Measurements from ENCODE around the gene CLDN11.

Gene CLDN11

DNA sequence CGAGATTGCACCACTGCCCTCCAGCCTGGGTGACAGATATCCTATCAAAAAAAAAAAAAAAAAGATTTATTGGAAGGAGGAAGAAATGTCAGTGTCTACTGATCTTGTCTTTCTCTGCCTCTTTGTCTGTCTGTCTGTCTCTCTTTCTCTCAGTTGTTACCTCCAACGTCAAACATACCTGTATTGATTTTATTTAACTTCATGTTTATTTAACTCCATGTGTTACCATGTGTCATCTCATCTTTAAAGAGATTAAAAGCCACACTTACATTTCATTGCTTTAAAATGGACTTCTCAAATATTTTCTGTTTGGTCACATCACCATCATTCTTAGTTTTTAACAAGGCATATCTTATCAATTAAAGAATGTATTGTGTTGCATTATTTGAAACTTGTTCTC lies 9.4 kb downstream of the CLDN11 start:
- no peak for DNase-seq

DNA sequence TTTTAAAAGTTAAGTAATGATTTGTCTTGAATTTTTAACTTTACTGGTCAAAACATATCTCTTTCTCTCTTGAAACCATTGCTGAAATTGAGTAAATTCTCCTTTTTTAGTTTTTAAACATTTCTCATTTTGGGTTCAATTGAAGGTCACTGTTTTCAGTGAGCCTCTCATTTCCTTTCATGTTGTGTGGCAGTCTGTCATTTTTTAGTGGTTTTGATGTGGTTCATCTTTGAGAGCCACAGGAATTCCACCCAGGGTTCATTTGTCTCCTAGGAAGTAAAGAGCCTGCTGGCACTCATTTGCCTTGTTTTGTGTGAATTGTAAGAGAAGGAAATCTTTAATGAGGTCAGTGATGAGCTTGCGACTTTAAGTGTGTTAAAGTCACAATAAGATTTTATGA lies 10.4 kb downstream of the CLDN11 start:
- no peak for DNase-seq

DNA sequence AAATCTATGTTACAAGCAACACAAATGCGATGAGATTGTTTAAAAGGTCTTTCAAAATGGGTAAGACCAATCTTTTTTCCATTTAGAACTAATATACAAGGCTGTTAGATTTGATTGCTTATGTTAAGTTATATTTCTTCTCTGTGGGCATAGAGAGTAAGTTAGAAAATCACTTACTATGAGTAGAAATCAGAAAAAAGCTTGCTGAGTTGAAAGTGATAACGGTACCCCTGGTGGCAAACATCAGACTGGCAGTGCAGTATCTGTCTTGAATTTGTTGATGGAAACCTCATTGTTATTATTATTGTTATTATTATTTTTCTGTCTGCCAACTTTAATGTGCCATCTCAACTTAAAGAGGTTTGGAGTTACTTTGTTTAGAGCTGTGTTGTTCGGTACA lies 12.4 kb downstream of the CLDN11 start:
- DNase-seq, result no peak

DNA sequence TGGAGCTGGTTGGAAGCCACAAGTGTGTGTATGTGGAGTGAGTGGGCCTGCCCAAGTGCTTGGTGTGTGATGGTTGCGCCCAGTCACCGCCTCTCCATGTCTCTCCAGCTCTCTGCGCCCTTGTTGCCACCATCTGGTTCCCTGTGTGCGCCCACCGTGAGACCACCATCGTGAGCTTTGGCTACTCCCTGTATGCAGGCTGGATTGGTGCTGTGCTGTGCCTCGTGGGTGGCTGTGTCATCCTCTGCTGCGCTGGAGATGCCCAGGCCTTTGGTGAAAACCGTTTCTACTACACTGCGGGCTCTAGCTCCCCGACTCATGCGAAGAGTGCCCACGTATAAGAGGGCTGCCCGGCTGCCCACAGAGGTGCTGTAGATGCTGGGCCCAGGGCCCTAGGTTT lies 13.7 kb downstream of the CLDN11 start:
- no peak for DNase-seq

DNA sequence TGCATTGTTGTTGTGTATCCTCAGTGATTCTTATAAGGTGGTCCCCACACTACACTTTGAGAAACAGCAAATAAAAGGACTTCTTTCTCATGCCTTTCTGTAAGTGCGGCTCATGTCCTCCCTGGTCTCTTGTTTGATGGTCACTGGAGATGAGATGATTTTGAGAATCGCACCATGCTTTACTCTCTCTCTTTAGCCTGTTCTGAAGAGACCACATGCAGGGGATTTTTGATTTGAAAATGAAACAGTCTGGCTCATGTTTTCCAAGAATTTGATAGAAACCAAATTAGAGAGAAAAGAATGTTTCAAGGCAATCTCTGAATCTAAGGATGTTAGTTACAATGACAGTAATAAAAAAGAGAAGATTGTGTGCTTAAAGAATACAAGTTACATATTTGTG lies 18.0 kb downstream of the CLDN11 start:
- no peak for DNase-seq

DNA sequence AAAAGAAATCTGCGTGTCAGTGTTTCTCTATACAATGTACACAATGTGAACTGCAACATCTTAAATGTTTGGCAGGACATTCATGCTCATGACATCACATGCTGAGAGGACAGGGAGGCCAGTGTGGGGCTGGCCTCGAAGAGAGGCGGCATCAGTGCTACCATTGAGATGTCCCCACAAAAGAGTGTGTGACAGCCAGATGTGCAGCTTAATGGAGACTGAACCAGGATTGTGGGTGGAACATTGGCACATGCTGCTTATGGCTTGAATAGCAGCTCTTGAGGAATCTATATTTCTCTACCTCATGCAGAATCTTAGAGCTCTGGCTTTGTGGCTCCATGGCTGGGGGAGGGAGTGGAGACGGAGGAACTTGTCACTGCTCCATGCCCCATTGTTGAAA lies 18.5 kb downstream of the CLDN11 start:
- DNase-seq, result no peak

DNA sequence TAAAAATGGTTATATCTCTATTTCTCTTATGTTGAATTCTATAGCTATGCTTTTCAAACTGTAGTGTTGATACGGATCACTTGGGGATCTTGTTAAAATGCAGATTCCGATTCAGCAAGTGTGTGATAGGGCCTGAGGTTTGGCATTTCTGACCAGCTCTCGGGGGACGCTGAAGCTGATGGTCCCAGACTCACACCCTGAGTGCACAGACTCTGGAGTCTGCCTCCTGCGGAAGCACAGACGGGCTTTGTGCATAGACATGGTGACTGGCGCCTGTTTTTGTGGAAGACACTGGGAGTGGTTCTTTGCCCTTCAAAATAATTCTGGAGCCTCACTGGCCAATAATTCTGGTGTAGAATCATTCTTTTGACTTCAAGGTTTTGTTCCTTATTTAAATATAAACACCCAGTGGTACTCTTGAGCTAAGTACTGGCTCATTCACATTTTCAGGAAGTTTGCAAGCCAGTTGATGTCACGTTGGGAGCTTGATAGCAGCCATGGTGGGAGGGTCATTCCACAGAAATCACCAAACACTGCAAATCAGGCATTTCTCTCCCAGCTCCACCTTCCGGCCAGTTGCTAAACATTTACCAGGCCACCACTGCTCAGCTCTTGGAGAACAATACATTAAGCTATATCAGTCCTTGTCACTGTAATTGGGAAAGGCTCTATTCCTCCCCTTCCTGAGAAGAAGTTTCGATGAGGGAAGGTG lies 19.2 kb downstream of the CLDN11 start:
- DNase-seq, result no peak

DNA sequence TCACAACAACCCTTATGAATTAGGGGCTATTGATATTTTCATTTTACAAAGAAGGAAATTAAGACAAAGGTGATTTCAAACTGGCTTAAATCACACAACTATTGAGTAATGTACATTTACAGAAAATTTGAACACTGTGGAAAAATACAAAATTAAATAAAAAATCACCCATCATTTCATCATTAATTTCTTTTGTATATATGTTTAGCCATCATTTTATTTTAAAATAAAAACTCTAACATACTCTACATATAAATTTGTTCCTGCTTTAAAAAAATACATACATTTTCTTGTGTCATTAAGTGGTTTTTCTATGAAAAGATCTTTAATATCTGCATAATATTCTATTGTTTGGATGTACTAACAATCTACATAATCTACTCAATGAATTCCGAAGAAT lies 20.2 kb downstream of the CLDN11 start:
- no peak for DNase-seq

DNA sequence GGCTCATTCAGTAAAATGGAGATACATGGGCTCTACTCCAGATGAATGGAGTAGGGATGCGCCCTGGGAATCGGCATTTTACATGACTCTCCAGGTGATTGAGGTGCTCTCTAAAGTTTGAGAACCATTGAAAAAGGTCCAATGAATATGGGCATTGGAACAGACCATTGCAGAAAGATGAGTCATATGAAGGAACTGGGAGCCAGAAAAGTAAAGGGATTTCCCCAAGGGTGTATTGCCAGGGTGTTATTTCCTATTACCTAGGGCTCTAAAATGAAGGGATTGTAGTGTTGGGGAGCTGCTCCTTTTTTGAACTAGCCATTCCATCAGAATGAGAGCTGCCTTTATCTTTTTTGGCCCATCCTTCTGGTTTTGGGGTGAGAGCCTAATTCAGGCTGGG lies 21.7 kb downstream of the CLDN11 start:
- DNase-seq, result no peak

DNA sequence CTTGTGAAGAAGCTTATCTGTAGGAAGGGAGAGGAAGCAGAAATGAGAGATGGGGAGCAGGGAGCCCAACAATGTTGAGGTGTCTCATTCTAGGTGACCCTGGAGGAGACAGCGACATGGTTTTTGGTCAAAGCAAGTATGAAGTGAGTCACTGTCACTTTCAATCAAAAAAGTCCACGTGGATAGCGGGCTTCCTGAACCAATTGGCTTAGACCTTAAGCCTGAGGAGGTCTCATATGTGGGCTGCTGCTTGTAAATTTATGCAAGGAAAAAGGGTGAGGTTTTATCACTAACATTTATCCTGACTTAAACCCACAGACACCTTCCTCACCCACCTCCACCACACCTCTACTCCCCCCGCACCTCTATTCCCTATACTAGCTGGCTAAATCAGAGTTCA lies 22.7 kb downstream of the CLDN11 start:
- no peak for DNase-seq

DNA sequence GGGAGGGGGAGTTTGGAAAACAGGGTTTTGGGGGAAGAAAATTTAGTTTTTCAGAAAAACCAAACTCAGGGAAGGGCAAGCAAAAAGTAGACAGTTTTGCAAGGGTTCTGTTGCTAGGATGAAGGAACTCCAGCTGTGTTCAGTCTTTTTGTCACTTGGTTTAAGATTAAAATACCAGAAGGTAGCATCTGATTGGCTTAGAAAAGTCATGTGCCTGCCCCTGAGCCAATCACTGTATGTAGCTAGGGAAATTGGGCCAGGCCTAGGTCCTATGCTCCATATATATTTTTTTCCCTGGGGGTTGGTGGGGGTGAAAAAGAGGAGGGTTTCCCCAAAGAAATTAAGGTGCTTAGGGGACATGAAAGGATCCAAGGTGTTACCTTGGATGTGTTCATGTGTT lies 24.3 kb downstream of the CLDN11 start:
- DNase-seq, result no peak

DNA sequence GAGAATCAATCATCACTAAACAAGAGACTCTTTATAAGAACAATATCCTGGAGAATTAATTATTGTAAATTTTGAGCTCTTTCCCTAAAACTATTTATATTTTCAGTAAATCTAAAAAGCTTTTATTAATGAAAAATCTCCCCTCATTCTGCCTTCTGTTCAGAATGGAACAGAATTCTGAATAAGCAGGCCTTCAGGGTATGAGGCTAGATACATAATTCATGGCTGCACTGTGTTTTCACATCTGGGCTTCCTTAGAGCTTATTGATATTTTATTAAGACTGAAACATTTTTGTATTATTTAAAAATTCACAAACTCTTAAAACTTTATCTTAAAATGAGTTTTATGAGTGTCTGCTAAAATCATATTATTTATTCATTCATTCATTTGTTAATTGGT lies 24.8 kb downstream of the CLDN11 start:
- DNase-seq, result no peak

DNA sequence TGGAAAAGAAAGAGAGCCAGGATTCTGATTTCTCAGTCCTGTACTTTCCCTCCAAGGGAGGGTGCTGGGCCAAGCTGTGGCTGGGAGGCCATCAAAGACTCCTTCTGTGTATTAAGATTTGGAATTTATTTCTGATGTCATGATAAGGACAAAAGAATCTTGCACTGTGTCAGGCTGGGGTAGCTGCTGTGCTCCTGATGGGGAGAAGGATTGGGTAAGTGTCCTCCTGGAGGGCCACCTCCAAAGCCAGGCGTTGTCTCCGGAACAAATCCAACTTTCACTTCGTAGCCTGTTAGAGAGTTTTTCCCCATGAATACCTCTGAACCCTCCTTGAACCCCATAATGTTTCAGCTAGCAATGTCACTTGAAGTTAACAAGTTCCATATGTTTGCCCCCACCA lies 29.9 kb downstream of the CLDN11 start:
- DNase-seq, result no peak

DNA sequence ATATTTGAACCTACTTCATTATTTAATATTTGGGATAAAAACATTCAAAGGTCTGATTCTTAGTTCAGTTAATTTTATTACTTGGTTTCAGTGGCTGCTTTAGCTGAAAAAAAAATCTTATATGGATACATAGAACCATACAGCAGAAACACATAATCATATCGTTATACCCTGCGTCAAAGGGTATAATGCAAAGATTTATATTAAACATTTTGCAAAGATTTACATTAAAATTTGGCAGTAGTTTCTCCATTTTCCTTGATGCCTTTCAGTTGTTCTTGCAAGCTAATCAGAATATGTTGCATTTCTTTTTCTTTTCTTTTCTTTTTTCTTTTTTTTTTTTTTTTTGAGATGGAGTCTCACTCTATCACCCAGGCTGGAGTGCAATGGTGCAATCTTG lies 31.4 kb downstream of the CLDN11 start:
- no peak for DNase-seq

DNA sequence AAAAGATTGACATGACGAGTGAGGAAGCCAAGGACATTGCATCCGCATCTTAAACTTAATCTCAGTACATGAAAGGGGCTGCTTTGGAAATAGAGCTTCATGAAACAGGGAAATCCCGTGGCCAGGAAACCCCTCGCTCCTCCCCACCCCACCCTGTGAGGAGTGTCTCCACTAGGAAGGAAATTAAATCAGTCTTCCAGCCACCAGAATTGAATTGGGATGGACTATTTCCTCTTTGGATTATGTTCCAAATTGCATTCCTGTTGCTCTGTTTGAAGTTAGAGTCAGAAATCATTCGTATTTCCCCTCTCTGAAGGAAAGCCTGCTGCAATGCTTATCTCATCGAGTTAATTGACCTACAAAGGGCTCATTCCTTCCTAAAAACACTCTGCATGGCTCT lies 35.8 kb downstream of the CLDN11 start:
- DNase-seq, result no peak

DNA sequence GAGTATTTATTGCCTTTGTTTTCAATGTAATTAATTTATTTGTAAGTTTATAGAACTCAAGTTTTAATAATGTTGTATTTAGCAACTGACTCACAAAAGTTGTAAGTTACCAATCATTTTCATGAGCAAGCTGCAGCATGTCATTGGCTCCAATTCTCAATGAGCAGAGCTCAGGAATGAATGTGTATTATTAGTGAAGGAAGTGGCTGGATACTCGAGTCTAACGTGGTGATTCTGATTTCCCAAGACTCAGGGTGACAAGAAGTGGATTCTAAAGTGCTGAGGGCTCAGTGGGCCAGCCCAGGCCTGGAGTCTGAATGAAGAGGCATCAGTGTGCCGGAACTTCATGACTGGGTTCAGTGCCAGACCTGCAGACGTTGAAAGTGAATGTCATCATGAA lies 39.6 kb downstream of the CLDN11 start:
- no peak for DNase-seq

DNA sequence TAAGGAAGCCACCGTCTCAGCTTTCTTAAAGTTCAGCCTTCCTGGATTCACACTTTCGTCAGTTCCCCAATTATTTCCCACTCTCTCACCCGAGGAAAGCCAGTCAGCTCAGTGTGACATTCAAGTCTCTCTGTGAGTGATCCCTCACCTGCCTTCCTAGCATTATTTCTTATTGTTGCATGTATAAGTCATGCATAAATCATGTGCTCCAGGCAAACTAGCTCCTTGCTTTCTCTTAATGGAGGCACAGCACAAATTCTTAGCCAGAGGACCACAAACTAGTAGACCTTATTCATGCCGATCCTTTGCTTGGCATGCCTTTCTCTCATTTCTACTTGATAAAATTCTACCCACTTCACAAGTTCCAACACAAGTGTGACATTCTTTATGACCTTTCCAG lies 44.3 kb downstream of the CLDN11 start:
- no peak for DNase-seq

DNA sequence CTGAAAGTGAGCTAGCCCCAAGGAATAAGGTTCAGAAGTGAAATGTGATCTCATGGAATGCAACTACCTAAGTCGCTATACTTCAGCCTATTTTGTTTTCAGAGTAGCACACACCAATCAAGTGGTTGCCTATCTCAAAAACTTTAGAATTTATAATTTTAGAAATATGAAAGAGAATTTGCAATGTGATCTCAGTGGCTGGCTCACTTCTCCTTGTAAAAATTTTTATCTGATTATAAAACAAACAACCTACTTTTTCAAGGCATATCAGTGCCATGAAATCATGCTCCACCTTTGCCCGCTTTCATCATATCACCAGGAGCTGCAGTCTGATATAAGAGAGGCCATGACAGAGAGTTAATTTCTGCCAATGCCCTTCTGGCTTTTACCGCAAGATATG lies 47.3 kb downstream of the CLDN11 start:
- no peak for DNase-seq

DNA sequence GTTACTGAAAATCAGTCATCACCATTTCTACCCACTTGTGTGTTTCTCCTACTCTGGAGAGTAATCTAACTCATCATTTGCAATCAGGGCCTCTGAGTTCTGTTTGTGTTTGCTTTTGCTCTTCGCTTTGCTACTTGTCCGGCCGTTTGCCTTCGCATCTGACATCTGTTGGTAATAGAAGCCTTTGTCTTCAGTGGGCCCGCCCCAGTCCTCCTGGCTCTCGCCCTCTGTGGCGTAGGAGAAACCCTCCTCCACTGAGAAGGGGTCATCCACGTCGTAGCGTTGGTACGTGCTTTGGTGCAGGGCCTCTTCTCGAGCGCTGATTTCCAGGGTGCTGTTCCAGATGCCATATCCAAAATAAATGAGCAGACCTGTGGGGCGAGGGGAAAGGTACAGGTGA lies 48.3 kb downstream of the CLDN11 start:
- DNase-seq, result no peak

DNA sequence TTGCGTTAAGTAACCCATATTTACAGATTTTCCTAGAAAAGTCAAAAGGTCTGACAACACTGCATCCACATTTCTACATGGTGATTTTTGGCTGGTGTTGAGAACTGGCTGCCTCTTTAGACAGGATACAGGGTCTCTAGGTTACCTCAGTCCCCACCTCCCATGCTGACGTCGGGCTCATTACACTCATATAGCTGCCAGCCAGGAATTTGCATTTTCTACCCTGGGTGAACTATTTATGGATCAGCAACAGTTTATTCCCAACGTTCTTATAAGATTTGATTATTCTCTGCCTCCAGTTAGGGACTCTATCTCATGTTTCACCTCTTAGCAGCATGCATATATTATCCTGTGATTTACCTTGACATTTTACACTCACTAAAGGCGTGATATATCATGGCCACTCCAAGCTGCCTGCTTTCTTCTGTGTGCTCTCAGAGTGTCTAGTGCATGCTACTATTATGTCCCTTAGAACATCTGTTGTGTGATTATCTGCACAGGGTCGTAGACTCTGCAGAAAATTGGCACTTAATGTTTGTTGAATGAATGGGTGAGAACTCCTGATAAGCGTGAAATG lies 49.0 kb downstream of the CLDN11 start:
- no peak for DNase-seq

DNA sequence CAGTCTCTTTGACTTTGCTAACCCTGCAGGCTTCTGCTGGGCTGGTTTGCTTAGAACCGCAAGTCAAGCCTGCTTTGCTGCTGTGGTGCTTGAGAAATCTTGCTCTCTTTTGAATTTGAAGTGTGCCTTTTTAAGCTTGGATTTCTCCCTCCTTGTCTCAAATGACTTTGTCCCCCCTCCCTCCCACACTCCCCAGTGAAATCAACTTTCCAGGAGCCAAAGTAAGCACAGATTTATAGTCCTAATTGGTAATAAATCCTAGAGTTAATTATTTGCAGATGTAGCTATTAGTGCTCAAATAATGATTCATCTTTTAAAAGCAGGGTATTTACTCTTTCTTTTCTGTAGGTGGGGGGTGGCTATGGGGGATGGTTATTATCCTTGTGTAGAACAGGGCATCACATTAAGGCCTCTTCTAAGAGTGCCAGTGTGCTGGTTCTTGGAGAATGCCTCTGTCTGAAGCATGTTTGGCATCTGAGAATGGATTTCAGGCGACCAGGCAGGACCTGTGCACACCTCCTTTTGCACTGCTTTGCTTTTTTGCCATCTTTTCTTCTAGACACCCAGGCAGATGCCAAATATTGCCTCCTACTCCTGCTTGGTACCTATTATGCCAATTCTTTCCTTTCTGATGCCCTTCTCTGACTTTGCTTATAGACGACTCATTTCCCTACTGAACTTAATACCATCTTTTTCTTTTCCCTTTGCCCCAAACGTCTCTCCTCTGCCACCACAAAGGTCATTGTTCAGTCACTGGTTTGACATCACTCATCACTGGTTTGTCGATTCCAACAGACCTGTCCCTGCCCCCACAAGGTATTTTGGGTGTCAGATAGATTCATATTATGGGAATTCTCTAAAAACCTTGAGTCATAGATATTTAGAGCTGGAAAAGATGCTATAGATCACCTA lies 50.7 kb downstream of the CLDN11 start:
- no peak for DNase-seq

DNA sequence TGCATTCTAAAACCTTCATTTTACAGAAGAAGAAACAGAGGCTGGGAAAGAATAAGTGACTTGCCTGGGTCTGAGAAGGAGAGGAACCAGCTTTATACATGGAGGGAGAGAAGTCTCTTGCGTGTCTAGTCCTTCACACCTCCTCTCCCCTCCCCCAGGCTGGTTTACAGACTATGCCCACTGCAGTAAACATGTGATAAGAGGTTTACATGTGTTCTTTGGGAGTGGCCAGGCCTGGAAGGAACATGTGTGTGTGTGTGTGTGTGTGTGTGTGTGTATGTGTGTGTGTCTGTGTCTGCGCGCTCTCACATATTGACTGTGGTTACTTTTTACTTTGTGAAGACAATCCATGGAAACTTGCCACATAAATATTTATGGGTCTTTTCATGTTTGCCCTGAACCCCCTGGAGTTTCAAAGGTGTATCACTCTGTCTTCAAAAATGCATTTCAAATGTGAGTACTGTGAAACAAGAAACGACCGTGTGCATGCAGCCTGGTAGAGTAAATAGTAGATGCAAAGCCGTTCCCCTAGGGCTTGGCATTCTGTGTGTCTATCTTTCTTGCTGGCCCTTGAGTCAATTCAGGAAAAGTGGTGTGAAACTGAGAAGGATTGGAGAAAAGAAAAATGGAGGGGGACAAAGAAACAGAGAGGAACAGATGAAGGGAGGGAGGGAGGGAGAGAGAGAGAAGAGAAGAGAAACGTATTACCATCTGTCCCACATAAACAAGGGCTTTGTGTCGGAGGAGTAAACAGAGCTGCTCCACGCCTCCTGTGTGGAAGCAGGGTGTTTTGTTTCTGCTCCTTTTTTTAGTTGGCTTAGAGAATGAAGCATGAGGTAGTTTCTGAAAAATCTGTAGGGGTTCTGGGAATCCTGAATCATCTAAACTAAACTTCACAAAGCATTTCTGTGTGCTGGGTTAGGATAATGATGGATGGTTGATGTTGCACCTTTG lies 51.7 kb downstream of the CLDN11 start:
- no peak for DNase-seq

DNA sequence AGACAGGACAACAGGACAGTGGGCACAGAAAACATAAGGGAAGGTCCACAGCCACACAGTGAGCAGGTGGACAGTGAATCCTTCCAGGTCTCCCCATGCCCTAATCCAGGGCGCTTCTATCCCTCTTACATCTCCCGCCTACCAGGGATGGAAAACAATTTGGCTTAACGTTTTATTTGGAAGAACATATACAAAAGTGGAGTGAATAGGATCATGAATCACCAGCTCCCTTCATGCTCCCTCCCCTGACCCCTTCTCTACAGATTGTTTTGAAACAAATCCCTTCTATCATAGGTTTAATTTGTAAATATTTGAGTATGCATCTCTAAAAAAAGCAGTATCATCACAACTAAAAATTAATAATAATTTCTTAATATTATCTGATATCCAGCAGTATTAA lies 52.5 kb downstream of the CLDN11 start:
- no peak for DNase-seq

Data from stimulated activated CD4-positive, alpha-beta T cell treated with anti-CD3 and anti-CD28 coated beads, Interleukin-4, amount 100 ng/mL, for 4 hours (primary cell).